Right ventricle myocardium superior (tissue), 1 donor: ENCODE measurements around the gene STK11IP. TPM values are rescaled to one million over a fixed set of nuclear protein-coding genes. Genes with fewer than 3 reads are reported as not detected.

ENCODE experiments used
- ATAC-seq: fragments of 200-7000 bp; cut with Tn5 transposase; one replicate; pipeline ENCODE4 v1.9.1; 2020; ENCODE audit warnings: mild to moderate bottlenecking; ENCODE audit not compliant: poor library complexity
- DNase-seq: peaks from one replicate; pipeline ENCODE4 v3.0.0-alpha.2; 2020
- intact Hi-C: fragments of 100-400 bp; cut with DNase I; formaldehyde crosslinking; loops from one replicate; pipeline ENCODE4 v1.11.2; 2022
- total RNA-seq: library from RNA; stranded (reverse); fragmentation: NEBNext Ultra II Directional; extraction: Animal tissue kit (Norgen Biotek cat#: 25700); gene quantifications from one replicate; pipeline ENCODE4 v1.2.1, GENCODE V29; 2021
- donor health status: DM: no; HTN: yes; CAD: no; lungs with severe emphysema.

STK11IP gene
- total RNA-seq, 1 donor from 2014 or later = 15.6 TPM

GRCh38 chr2:219574484-219575311, 23.0 kb upstream of the STK11IP start:
- no peak for DNase-seq
- intact Hi-C loops = no loop called here
- ATAC-seq = no peak

DNA sequence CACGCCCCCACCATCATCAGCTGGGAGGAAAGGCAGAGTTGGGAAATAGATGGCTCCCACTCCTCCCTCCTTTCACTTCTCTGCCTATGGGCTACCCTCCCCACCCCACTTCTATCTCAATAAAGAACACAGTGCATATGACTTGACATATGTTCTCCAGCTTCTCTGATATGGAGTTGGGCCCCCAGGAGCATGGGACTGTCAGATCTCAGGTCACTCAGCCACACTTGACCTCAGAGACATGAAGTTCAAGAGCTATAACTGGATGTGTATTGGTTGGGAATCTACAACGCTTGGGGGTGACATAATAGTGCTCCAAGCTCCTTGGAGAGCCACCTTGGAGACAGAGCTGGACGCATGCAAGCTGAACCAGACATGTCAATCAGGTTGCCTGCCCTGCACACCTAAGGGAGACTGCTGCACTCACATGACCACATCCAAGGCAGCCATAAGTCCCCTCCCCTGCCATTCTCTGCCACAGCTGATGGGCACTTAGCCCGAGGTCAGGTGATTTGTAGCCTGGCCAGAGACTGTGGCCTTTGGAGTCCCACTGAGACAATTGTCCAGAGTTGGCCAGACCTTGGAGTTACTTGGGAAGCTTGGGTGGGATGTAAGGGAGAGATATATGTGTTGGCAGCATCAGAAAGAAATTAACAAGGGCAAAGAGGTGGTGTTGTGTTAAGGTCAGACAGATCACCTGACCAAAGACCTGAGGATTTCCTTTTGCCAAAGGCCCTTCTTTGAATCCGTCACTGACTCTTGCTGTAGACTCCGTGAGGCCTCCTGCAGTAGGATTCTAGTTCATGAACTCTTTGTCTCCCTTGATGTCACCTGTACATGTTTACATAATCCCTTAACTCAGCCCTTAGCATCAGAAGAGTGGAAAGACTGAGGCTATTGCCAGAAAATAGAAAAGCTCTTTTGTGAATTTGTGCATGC, 21.8 kb upstream of the STK11IP start:
- intact Hi-C loops = no loop called here
- DNase-seq (no peak), ATAC-seq (no peak)

DNA sequence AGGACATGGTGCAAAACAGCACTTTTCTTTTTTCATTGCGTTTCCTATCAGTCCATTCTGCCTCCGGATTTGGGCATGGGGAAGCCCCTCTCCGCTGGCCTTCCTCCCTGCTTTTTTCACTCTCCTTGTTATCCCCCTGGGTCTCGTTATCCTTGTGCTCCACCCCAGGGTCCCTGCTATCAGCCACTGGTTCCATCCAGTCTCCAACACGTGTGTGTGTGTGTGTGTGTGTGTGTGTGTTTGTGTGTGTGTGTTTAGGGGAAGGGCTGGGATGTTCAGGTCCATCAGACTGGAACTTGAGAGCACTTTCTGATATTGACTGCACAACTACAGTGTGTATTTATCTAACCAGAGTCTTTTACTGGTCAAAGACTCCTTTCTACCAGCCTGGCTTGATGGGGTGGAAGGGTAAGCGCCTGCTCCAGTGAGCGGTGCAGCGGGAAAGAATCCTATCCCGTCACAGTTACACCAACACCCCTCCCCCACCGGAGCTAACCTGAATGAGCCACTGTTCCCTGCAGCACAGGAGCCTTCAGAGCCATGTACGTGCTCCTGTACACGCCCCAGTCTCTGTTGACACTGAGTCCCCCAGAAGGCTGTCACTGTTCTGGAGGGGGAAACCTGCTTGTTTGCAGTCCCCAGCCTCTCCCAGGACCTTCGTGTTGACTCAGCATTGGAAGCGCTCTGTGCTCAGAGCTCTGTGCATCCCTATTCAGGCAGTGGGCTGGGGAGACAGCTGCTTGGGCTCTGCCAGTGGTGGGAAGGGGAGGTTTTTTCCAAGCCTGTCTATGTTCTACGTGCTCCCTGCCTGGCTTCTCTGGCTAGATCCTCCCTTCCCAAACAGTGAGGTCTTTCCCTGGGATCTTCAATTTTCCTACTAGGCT, 20.9 kb upstream of the STK11IP start:
- intact Hi-C loops = no loop called here
- ATAC-seq = no peak

DNA sequence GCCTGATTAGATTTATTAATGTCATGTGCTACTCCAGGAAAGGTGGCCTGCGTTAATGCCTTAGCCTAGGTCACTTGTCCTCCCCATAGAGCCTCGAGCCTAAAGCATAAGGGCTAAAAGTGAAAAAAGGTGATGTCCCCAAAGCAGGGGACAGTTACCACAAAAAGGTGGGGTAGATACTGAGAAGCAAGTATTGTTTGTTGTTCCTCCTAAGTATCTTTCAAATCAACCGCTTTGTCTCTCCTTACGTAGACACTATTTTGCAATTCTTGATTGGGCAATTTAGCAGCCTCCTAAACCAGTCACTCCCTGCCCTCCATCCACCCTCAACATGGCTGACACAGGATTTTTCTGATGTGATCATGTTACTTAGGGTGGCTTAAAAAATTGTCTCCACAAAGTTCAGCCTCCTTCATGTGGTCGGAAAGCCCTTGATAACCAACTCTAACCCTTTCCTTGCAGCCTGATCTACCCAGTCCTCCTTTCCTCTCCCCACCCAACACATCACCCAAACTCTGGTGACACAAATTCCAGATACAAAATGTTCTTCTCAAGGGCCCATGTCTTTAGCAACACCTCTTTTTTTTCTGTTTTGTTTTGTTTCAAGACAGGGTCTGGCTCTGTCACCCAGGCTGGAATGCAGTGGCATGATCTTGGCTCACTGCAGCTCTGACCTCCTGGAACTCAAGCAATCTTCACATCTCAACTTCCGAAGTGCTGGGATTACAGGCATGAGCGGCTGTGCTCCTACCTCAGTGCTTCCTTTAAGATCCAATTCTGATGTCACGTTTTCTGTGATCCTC, 18.6 kb upstream of the STK11IP start:
- intact Hi-C loops = no loop called here

More for the DNA sequence above, 20.9 kb upstream of the STK11IP start:
- no peak for DNase-seq

GRCh38 chr2:219581346-219581745, 16.3 kb upstream of the STK11IP start:
- DNase-seq (no peak), ATAC-seq (no peak)
- intact Hi-C loops = no loop called here

More for the DNA sequence above, 18.6 kb upstream of the STK11IP start:
- ATAC-seq (no peak), DNase-seq (no peak)

DNA sequence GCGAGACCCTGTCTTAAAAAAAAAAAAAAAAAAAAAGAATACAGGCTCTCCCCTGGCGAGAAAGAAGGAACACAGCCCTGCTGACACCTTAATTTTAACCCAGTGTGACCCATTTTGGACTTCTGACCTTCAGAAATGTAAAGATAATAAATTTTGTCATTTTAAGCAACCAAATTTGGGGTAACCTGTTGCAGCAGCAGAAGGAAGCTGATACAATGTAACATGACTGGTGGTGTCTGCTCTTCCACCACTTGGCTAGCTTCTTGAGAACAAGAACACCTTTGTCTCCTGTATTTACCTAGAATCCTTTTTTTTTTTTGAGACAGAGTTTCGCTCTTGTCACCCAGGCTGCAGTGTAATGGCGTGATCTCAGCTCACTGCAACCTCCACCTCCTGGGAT, 6.6 kb upstream of the STK11IP start:
- intact Hi-C loops = no loop called here
- DNase-seq = no peak
- no peak for ATAC-seq

DNA sequence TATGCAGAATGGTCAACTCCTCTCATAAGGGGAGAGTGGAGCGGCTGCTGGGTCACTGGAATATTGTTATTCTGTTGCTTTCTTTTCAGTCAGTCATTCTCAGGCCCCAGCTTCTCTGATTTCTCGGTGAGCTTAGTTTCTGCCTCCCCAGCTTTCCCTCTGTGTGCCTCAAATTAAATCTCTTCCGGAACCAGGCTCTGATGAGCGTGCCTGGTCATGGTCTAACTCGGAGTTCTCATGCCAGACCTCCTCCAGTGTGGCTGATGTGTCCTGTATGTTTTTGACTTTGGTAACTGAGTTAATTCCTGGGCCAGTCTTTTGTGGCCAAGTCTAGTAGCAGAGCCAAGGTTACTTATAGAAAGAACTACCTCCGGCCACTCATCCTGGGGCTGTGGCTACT, 4.9 kb upstream of the STK11IP start:
- intact Hi-C loops = no loop called here
- ATAC-seq (no peak), DNase-seq (no peak)

DNA sequence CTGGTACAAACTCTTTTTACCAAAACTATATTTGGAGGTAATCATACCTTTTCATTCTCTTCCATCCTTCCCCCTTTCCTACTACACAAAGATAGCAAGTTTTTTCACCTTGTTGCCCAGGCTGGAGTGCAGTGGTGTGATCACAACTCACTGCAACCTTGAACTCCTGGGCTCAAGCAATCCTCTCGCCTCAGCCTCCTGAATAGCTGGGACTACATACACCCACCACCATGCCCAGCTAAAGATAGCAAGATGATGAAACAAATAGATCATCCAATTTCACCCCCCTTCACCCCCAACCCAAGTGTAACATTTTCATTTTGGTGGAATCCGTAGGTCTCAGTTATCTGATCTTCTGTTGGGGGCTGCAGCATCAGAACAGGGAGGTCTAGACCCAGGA, 4.5 kb upstream of the STK11IP start:
- no peak for ATAC-seq
- intact Hi-C loops = no loop called here
- DNase-seq = no peak

DNA sequence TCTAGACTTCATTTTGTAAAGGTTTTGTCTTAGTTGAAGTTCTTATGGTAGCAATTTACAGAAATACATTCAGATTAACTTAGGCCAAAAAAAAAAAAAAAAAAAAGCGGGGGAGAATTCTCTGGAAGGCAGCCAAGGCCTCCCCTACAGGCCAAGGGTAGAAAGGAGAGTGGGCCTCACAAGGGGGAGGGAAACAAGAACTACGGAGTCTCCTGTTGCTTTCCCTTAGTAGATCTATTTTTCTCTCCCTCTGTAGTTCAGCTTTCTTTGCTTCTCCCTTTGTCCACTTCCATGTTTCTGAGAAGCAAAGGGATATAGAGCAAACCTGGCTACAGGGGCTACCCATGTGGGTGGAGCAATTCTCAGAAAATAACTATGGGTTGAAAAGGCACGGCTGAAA, 2.4 kb upstream of the STK11IP start:
- ATAC-seq (no peak), DNase-seq (no peak)
- intact Hi-C loops = no loop called here

DNA sequence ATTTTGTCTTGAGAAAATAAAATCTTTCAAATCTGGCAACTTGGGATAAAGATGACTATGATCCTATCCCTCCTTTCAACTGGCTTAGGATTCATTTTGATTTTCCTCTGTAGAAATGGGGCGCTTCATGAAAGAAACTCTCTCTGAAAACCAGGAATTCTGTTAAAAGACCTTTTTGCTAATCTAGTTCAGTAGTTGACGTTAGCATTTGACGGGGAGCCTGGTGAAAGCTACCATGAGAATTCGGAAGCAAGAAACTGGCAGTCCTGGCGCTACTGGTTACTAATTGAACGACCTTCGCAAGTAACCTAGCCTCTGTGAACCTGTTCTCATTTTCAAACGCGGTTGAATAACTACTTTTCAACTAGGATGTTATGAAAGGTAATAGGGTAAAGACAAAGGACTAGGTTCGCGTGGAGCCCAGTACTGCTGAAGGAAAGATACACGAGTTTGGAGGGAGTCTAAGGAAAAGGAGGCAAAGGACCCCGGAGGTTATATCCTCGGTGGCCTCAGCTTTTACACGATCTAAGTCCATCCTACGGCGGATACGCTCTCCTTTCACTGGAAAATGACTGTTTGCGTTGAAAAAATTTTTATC, 604 bp upstream of the STK11IP start:
- ATAC-seq = peak; percentile 13
- DNase-seq = no peak
- intact Hi-C loops = no loop called here

DNA sequence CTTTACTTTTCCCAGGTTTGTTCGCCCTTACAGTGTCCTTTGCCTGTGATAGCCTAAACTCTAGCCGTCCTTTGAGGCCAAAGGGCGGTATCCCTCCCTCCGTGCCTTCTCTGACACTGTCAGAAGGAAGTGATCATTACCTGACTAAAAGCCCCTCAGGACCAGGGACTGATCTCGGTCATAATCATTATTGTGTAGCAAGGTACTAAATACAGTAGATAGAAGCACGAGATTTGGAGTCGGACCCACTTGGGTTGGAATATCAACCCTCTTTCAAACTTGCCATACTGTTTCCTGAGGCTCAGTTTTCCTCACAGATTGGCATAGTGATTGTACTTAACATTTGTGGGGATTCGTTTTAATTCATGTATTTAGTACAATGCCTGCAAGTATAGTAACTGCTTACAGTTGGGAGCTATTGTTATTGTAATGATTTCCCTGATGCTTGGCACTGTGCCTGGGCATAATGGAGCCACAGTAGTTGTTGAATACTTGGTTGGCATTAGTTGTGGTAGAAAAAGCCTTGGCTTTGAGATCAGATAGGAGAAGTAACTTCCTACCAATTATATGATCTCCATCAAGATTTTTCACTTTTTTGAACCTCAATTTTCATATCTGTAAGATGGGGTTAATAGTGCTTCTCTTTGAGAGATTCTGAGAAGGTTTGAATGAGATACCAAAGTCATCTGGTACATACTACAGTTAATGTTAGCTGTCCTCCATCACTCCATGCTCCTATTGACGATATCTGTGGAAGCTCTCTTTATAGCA, 836 bp downstream of the STK11IP start:
- intact Hi-C loops = no loop called here
- DNase-seq (no peak), ATAC-seq (no peak)

GRCh38 chr2:219603771-219604170, 6.1 kb downstream of the STK11IP start:
- no peak for ATAC-seq
- DNase-seq = no peak
- intact Hi-C loops = no loop called here

DNA sequence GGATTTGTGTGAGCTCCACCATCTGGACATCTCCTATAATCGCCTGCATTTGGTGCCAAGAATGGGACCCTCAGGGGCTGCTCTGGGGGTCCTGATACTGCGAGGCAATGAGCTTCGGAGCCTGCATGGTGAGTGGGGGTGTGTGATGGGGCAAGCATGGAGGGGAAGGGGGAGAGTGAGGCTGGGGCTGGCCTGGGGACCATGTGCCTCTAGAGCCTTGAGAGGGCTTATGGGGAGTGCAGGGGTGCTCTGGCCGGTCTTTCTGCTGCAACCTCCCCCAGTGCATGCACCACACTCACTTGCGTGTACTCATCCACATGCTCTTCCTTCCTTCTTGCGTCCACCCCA, 7.9 kb downstream of the STK11IP start:
- intact Hi-C loops = no loop called here
- DNase-seq = no peak
- no peak for ATAC-seq

- intact Hi-C loops = no loop called here
- ATAC-seq = no peak
These were observed 10.3 kb downstream of the STK11IP start for GRCh38 chr2:219607931-219608330.

DNA sequence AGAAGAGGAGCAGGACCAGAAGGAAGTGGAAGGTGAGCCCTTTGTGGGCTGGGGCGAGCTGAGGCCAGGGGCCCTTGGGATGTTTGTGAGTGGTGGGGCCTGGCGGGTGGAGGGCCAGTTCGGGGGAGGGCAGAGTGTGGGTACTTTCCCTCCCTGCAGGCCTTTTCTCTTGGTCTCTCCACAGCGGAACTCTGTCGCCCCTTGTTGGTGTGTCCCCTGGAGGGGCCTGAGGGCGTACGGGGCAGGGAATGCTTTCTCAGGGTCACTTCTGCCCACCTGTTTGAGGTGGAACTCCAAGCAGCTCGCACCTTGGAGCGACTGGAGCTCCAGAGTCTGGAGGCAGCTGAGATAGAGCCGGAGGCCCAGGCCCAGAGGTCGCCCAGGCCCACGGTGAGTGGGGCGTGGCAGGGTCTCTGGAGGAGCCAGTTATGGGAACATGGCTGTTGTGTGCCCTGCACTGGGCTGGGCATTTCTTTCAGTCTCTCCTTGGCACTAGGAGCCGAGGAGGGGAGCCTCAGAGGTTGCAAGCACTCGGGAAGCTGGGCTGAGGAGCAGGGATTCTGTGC, 10.8 kb downstream of the STK11IP start:
- DNase-seq (no peak), ATAC-seq (no peak)
- intact Hi-C loops = no loop called here

More at GRCh38 chr2:219607931-219608330, 10.3 kb downstream of the STK11IP start:
- DNase-seq = no peak

DNA sequence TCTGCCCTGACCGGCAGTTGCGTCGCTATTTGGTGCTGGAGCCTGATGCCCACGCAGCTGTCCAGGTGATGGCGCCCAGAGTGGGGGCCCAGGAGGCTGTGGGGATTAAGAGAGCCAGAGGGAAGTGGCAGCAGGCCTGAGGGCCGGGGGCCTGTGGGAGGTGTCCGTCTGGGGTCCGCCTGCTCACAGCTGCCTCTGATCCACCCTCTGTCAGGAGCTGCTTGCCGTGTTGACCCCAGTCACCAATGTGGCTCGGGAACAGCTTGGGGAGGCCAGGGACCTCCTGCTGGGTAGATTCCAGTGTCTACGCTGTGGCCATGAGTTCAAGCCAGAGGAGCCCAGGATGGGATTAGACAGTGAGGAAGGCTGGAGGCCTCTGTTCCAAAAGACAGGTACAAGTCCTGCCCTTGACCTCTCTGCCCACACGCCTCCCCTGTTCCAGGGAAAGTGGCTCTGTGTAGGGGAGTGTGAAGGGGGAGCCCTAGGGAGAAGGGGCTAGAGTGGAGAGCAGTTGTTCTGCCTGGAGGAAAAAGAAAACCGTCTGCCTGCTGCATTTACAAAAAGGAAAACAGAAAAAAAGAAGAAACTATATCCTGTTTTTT, 11.6 kb downstream of the STK11IP start:
- DNase-seq (no peak), ATAC-seq (peak; percentile 44)
- intact Hi-C loops = no loop called here
